Limb (tissue), 2 donors: ENCODE data around the gene ZNF610.
"Not testable (repeated sequence)": the region's sequence is repeated elsewhere in the genome, so short reads cannot be mapped to it uniquely, and the experiment has no call there.

Experiments
- DNase-seq, 2 donors: peaks; one replicate each; pipeline ENCODE4 v3.0.0-alpha.2; 2016; ENCODE audit errors: extremely low spot score in 2 of 2

The ZNF610 gene

DNA sequence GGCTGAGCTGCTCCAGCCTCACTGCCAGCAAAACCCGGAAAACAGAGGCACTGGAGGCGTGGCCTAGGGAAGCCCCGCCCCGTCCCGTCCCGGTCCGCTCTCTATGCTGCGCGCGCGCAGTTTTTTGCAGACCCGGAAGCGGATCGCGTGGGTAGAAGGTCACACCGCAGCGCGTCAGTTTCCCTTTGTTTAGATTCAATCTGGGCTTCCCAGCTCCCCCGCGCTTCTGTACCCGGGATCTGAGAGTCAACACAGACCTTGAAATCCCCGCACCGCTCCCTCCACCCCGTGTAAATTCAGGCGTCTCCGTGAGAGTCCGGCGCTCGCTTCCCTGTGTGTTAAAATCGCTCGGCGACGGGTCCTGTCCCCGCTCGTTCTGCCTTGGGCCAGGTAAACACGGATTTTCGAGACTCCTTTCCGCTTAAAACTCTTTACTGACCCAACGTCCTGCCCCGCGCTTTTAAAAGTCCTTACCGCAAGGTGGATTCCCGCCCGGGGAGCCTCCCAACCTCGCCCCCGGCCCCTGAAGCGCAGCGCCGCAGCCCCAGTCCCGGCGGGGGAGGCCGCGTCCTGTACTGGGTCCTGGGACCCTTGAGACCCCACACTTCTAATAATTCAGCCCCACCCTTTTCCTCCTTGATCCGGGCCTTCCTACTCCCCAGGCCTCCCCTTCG, at the start of gene ZNF610:
Gene ZNF610 (plus strand): TSS at position 127 of the 674 bp plus-strand sequence. CDS start 12,930 bp downstream, outside the sequence.
- peak; percentile 83 to 95 for DNase-seq

DNA sequence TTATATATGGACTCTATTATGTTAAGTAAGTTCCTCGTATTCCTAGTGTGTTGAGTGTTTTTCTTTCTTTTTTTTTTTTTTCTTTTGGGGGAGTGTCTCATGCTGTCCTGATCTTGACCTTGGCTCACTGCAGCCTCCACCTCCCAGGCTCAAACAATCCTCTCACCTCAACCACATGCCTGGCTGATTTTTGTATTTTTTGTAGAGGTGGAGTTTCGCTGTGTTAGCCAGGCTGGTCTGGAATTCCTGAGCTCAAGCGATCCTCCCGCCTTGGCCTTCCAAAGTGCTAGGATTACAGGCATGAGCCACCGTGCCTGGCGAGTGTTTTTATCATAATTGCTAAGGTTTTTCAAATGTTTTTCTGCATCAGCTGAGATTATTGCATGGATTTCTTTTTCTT, 49.8 kb upstream of the ZNF610 start:
- DNase-seq: no peak

DNA sequence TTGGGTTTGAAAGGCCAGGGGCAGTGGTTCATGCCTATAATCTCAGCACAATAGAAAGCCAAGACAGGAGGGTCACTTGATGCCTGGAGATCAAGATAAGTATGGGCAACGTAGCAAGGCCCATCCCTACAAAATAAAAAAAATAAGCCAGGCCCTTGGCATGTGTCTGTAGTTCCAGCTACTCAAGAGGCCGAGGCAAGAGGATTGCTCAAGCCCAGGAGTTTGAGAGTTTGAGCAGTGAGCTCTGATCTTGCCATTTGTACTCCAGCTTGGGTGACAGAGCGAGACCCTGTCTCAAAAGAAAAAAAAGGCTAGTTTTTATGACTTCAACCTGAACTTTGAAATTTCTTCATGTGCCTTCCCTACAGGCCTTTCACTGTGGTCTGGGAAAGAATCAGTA, 44.3 kb upstream of the ZNF610 start:
- no peak for DNase-seq

DNA sequence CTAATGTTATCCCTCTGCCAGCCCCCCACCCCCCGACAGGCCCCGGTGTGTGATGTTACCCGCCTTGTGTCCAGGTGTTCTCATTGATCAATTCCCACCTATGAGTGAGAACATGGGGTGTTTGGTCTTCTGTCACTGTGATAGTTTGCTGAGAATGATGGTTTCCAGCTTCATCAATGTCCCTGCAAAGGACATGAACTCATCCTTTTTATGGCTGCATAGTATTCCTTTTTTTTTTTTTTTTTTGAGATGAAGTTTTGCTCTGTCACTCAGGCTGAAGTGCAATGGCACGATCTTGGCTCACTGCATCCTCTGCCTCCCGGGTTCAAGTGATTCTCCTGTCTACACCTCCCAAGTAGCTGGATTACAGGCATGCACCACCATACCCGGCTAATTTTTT, 43.1 kb upstream of the ZNF610 start:
- not testable (repeated sequence) for DNase-seq

DNA sequence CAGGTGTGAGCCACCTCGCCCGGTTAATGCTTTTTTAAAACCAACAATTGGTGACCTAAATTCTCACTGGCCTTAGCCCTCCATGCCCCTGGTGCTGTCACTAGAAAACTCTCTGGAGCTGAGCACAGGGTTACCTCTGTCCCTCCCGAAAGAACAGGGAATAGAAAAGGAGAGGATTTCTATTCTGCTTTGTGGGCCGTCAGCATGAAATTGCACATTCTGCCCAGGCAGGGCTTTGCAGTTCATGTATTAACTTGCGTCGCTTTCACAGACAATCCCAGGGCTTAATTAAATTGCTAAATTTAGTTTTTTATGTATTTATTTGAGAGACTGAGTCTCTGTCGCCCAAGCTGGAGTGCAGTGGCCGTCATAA, 39.7 kb upstream of the ZNF610 start:
- DNase-seq: no peak

DNA sequence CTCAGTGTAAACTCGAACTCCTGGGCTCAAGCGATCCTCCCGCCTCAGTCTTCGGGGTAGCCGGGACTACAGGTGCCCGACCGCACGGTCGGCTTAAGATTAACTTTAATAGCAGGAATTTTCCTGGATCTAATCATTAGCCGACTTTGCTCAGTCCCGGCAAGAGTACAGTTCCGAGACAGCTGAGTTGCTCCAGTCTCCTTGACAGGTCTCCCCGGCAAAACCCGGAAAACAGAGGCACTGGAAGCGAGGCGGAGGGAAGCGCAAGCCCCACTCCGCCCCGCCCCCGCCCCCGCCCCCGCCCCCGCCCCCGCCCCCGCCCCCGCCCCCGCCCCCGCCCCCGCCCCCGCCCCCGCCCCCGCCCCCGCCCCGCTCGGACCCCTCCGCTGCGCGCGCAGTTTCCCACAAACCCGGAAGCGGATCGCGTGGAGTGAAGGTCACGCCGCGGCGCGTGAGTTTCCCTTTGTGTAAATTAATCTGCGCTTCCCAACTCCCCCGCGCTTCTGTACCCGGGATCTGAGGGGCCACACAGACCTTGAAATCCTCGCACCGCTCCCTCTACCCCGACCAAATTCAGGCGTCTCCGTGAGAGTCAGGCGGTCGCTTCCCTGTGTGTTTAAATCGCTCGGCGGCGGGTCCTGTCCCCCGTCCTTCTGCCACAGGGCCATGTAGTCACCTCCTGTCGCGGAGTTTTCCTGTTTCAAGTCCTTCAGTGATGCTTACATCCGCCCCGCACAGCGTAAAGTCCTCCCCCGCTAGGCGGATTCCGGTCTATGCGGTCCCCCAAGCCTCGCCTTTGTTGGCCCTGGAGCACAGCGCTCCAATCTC, 39.1 kb upstream of the ZNF610 start, which contains the start of gene ZNF480:
Gene ZNF480 (plus strand): TSS at position 397 of the 828 bp plus-strand sequence. CDS start 3,244 bp downstream, outside the sequence.
- peak; percentile 78 to 88 for DNase-seq

DNA sequence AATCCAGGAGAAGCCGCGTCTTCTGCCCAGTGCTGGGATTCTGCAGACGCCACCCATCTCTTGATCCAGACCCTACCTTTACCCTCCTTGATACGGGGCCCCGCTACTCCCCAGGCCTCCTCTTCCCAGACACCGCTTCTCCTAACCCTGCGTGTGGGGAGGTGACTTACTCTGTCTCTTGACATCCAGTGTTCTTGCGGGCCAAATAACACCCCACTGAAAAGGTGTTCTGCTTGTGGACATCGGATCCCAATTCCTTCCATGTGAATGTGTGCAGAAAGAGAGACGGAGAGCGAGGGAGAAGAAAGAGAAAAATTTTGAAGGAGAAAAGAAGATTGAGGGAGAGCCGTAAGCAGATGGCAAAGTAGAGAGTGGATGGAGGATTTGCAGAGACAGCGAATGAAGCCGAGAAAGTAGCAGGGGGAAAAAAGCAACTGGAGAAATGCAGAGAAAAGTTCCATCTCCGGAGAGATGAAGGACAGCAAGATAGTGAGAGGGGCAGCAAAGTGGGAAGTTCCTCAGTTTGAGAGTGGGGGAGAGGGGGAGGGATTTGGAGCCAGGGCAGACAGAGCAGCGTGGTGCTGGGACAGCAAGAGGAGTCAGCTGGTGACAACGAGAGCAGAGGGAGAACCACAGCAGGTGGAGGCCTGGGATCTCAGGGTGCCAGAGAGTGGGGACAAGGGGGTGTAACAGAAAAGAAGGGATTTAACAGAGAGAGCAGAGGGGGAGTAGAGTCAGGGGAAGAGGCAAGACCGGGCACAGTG, 38.3 kb upstream of the ZNF610 start:
- DNase-seq: peak; percentile 4 to 27

DNA sequence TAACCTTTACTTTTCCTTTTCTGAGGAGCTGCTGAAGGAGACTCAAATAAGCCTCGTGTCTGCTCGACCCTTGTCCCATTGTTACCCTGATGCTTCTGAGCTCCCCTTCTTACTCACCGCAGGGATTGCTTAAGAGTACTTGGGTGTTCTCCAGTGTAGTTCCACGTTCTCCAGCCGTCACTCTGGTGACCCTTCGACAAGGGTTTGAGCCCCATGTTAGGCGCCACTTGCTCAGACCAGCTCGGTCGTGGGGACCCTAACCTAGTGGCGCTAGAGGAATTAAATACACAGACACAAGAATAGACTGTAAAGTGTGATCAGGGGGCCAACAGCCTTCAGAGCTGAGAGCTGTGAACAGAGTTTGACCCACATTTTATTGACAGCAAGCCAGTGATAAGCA, 28.8 kb upstream of the ZNF610 start:
- peak in 1 of 2 donors; percentile 28 for DNase-seq

DNA sequence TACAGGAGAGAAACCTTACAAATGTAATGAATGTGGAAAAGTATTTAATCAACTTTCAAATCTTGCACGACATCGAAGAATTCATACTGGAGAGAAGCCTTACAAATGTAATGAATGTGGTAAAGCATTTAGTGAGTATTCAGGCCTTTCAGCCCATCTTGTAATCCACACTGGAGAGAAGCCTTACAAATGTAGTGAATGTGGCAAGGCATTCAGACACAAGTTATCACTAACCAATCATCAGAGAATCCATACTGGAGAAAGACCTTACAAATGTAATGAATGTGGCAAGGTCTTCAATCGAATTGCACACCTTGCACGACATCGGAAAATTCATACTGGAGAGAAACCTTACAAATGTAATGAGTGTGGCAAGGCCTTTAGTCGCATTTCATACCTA, 13.6 kb upstream of the ZNF610 start:
- no peak for DNase-seq

DNA sequence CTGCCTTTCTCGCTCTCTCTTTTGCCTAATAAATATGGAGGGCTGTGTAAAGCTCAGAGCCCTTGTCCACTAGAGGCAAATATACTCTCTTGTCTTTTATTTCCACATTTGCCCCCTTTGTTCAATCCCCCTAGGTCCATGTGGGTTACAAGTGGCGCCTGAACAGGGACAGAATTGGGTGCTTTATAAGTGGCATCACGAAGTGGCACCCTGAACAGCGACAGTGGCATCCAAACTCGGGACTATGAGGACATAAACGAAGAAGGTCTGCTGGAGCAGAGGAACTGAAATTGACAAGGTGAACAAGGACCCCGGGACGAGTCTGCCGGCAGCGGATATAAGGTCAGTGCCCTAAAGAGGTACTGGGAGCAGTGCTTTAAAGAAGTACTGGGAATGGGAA, 4.3 kb upstream of the ZNF610 start:
- DNase-seq: no peak

DNA sequence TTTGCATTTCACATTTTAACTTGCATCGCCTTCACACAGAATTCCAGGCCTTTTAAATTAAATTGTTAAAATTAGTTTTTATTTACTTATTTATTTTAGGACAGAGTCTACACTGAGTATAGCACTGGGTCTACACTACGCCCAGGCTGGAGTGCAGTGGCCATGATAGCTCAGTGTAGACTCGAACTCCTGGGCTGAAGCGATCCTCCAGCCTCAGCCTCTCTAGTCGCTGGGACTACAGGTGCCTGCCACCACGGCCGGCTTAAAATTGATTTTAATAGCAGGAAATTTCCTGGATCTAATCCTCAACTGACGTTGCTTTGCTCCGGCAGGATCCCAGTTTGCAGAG, 301 bp upstream of the ZNF610 start:
- no peak for DNase-seq

DNA sequence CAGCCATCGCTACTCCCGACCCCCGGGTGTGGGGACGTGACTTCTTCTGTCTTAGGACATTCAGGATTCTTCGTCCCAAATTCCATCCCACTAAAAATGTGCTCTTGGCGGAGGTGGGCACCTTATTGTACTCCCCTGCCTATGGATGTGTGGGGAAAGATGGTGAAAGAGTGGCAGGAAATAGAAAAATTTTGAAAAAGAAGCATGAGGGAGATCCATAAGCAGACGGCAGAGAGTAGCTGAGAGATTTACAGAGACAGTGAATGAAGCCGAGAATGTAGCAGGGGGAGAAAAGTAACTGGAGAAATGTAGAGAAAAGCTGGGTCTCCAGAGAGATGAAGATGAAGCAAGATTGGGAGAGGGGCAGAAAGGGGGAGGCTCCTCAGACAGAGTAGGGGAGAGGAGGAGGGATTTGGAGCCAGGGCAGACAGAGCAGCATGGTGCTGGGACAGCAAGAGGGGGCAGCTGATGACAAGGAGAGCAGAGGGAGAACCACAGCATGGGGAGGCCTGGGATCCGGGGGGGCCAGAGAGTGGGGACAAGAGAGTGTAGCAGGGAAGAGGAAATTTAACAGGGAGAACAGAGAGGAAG, 843 bp downstream of the ZNF610 start:
- peak; percentile 2 to 34 for DNase-seq

DNA sequence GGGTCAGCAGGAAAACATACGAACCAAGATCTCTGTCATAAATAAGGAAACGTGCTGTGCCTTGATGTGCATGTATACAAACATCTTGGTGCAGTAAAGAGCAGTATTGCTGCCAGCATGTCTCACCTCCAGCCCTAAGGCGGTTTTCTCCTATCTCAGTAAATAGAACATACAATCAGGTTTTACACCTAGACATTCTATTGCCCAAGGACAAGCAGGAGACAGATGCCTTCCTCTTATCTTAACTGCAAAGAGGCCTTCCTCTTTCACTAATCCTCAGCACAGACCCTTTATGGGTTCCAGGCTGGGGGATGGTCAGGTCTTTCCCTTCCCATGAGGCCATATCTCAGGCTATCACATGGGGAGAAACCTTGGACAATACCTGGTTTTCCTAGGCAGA, 3.0 kb downstream of the ZNF610 start:
- DNase-seq: not testable (repeated sequence)

DNA sequence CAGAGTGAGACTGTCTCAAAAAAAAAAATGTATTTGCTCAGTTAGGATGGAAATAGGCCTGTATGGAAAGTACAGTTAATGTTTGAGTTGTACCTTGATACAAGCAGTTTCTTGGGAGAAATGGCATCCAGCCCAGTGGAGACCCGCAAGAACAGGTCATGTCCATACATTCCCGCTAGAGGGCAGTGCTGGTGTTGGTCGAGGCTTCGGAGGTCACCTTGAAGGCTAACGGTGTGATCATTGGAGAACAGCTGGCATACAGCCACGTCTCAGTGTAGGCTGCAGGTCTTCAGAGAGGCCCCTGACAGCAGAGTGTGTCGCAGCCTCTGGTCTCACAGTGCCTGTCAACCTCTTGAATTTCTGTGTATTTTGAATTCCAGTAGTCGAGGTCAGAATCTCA, 7.5 kb downstream of the ZNF610 start:
- DNase-seq: peak; percentile 65 to 79

DNA sequence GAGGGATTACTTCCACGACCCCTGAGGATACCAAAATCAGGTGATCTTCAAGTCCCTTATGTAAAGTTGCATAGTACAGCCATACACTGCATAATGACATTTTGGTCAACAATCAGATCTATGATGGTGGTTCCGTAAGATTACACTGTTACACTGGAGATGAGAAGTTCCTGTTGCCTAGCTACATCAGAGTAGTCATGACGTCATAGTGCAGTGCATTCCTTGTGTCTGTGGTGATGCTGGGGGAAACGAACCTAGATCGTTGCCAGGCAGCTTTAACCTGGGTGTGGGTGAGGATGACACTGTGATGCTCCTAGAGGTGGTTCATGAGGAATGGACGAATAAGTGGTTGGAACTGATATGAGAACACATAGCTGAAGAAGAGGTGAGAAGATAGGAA, 9.1 kb downstream of the ZNF610 start:
- no peak for DNase-seq

DNA sequence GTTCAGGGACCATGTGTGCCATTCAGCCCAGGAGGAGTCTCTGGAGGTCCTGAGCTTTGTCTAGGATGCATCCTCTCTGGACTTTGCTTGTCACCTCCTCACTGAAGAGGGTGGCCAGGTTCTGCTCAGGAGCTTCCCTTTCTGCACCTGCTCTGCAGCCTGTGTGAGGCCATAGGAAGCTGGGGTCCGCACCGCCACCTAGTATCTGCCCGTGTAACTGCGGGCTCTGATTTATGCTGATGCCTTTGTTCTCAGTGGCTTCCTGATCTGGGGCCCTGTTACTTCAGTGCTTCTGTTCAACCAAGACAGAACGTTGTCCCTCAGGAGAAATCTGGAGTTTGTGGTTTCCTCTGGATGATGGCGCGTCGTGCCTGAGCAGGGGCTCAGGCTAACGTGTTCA, 15.5 kb downstream of the ZNF610 start:
- no peak for DNase-seq

DNA sequence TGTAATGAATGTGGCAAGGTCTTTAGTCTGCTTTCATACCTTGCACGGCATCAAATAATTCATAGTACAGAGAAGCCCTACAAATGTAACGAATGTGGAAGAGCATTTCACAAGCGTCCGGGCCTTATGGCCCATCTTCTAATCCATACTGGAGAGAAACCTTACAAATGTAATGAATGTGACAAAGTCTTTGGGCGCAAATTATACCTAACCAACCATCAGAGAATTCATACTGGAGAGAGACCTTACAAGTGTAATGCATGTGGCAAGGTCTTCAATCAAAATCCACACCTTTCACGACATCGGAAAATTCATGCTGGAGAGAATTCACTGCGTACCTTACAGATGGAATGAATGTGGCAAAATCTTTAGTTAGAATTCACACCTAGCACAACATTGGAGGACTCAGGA, 30.4 kb downstream of the ZNF610 start:
- DNase-seq: no peak

DNA sequence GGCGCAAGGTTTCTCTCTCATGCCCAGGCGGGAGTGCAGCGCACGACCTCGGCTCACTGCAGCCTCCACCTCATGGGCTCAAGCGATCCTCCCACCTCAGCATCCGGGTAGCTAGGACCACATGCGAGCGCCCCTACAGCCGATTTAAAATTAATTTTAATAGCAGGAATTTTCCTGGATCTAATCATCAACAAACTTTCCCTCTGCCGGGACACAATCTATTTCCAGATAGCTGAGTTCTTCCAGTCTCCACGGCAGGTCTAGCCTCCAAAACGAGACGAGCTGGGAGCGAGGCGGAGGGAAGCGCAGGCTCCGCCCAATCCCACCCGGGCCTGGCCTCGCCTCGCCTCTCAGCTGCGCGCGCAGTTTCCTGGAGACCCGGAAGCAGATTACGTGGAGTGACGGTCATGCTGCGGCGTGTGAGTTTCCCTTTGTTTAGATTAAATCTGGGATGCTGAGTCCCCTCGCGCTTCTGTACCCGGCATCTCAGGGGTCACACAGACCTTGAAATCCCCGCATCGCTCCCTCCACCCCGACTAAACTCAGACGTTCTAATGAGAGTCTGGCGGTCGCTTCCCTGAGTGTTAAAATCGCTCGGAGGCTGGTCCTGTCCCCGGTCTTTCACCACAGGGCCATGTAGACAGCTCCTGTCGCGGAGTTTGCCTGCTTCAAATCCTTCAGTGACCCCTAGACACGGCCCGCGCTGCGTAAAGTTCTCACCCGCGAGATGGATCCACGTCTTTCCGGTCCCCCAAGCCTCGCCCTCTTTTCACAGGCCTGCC, 33.7 kb downstream of the ZNF610 start, which contains the start of gene ZNF880:
Gene ZNF880 (plus strand): TSS at position 365 of the 782 bp plus-strand sequence. CDS start 43 bp downstream, at position 408.
- DNase-seq: peak; percentile 97

DNA sequence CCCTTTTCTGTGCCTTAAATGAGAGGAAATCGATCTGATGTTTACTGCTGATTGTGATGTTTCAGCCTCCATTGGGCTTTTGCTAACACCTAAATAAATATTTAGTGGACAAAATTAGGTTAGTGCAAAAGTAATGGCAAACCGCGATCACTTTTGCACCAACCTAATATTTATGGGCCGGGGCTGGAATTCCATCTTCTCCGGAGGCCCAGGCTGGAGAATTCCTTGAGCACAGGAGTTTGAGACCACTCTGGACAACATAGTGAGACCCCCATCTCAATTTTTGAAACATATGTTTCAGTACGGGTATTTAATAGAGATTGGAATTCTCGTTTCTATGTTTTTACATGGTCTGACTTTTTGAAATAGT, 34.3 kb downstream of the ZNF610 start:
- peak in 1 of 2 donors; percentile 1 for DNase-seq

DNA sequence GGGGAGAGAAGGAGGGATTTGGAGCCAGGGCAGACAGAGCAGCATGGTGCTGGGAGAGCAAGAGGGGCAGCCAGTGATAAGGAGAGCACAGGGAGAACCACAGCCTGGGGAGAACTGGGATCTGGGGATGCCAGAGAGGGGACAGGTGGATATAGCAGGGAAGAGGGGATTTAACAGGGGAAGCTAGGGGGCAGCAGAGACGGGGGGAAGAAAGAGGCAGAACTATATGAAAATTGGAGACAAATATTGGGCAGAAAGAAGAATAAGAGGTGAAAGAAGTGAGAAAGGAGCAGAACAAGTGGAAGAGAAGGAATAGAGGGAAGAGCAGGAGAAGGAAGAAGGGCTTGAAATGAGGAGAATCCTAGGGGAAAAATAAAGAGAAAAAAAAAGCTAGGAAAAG, 55.1 kb downstream of the ZNF610 start:
- no peak for DNase-seq
